Measurements from ENCODE around the gene GTF2H1.
"Not testable (repeated sequence)": the region's sequence is repeated elsewhere in the genome, so short reads cannot be mapped to it uniquely, and the experiment has no call there.

Gene GTF2H1

GRCh38 chr11:18320617-18321016 is 1.8 kb upstream of the GTF2H1 start:
- DNase-seq = no peak

- no peak for DNase-seq
Measured at GRCh38 chr11:18321578-18321968, 794 bp upstream of the GTF2H1 start.

DNA sequence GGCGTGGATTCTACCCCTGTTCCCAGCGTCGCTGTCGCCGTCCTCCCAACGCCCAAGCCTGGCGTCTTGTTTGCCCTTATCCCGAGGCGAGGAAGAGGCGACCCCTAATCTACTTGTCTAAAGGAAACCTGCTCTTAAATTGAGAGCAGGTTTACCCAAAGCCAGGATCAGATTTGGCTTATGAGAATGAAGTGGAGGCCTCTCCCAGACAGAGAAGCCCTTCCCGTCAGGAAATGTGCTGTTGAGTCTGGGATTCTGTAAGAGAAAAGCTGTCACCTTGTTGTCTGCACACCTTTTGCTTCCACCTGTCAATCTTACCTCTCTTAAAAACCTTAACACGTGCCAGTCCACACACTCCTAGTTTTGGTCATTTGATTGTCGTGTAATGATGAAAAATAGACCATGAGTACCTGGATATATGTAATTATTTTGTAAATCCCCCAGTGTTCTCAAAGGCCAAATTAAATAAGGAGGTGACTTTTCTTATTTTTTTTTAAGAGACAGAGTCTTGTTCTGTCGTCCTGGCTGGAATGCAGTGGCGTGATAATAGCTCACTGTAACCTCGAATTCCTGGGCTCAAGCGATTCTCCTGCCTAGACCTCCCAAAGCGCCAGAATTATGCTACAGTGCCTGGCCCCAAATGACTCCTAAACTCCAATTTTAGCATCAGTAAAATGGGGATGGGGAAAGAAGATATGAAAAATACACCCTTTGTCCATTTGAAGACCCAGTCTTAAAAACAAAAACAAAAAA is 627 bp downstream of the GTF2H1 start:
- DNase-seq = no peak

GRCh38 chr11:18323881-18324280 is 1.5 kb downstream of the GTF2H1 start:
- DNase-seq = not testable (repeated sequence)

- DNase-seq = no peak
Measured at GRCh38 chr11:18324381-18324780, 2.0 kb downstream of the GTF2H1 start.

GRCh38 chr11:18329196-18329870 is 7.0 kb downstream of the GTF2H1 start:
- DNase-seq = no peak

DNA sequence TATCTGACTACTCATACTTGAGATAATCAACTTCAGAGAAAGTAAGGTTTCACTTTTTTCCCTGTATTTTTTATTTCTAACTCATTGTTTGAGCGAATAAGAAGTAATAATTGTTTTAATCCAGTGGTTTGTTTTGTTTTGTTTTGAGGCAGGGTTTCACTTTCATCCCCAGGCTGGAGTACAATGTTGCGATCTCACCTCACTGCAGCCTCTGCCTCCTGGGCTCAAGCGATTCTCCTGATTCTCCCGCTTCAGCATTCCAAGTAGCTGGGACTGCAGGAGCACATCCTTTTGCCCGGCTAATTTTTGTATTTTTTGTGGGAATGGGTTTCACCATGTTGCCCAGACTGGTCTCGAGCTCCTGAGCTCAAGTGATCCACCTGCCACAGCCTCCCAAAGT is 8.6 kb downstream of the GTF2H1 start:
- no peak for DNase-seq

GRCh38 chr11:18332302-18332701 is 9.9 kb downstream of the GTF2H1 start:
- DNase-seq = no peak

- no peak for DNase-seq
Measured at GRCh38 chr11:18332891-18333290, 10.5 kb downstream of the GTF2H1 start.

GRCh38 chr11:18347471-18348125 is 25.2 kb downstream of the GTF2H1 start:
- no peak for DNase-seq

DNA sequence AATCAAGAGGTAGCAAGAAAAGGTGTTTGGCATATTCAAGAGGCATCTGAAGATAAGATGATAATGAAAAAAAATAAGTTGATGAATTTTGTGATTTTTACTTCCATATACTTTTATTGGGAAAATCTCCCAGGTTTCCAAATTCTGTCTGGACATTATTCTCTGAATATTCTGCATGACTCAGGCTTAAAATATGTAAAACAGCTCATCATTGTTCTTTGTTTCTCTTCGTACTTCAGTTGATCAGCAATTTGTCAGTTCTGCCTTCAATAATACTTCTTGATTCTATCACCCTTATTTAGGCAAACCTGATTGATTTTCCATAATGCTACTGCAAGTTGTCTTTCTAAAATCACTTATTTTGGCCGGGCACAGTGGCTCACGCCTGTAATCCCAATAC is 30.2 kb downstream of the GTF2H1 start:
- no peak for DNase-seq

DNA sequence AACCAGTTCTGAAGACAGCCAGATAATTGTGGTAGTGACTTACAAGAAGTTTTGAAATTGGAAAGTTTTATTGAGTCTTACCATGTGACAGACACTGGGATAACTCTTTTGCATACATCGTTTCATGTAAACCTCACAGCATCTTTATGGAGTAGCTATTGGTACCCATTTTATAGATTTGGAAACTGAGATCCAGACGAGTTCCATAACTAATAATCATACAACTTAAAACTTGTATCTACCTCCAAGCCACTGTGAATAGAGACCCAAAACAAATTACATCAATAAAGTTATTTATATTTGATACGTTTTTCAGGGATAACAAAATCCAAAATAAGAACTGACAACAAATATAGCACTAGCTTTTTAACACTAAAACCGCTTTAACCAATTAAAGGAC is 36.3 kb downstream of the GTF2H1 start:
- no peak for DNase-seq

DNA sequence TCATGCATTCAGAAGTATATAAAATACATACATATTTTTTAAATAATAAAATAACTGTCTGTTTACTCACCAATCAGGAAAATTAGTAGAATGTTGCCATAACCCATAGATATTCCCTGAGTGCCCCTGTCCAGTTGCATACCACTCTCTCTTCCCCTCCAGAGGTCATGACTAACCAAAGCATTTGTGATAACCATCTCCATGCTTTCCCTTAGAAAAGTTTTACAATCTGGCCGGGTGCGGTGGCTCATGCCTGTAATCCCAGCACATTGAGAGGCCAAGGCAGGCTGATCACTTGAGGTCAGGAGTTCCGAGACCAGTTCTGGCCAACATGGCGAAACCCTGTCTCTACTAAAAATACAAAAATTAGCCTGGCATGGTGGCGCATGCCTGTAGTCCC is 38.8 kb downstream of the GTF2H1 start:
- DNase-seq = no peak

DNA sequence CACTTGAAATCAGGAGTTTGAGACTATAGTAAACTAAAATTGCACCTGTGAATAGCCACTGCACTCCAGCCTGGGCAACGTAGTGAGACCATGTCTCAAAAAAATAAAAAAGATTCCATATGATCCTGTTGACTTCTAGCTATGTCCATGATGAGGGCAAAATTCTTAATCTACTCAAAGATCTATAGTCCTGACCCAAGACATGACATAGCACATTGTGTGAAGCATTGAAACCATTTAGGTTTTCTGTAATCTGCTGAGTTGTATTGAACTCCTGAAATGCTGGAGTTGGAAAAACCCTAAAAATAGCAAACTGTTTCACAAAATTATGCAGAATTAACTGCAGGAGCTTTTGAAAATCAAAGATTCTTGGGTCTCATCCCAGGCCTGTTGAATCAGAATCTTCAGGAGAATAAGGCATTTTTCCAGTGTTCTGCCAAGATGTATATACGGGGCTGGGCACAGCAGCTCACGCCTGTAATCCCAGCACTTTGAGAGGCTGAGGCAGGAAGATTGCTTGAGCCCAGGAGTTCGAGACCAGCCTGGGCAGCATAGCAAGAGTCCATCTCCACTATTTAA is 42.2 kb downstream of the GTF2H1 start:
- DNase-seq = no peak

DNA sequence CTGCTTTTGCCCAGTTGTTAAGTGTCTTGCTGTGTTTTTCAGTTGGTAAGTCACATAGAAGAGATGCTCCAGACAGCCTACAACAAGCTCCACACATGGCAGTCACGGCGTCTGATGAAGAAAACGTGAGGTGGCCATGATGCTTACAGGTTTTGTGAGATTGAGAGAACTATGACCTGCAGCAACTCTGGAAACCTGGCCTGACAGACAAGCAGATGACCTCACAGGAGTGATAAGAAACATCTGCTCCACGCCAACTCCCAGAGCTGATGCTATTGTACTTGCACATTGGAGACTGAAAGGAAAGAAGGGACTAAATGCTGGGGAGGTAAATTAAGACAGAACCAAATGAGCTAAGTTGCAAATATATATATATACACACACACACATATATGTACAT is 43.4 kb downstream of the GTF2H1 start:
- no peak for DNase-seq

GRCh38 chr11:18366286-18366685 is 43.9 kb downstream of the GTF2H1 start:
- no peak for DNase-seq

GRCh38 chr11:18367431-18367830 is 45.1 kb downstream of the GTF2H1 start:
- no peak for DNase-seq

DNA sequence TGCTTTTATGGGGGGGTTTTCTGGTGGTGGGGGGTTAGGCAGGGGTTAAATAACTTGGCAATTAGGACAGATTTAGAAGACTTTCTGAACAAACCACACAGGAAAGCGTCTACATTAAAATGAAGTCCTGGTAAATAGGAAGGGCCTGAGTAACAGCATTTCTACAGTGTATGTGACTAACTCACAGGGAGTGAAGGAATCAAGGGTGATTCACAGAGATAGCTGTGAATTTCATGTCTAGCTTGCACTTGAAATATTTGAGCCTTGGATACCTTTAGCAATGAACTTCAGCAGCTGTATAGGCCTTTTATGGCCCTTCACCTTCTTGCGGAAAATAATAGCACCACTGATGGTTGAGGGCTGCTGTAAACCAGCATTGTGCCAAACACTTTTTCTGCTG is 45.9 kb downstream of the GTF2H1 start:
- no peak for DNase-seq

DNA sequence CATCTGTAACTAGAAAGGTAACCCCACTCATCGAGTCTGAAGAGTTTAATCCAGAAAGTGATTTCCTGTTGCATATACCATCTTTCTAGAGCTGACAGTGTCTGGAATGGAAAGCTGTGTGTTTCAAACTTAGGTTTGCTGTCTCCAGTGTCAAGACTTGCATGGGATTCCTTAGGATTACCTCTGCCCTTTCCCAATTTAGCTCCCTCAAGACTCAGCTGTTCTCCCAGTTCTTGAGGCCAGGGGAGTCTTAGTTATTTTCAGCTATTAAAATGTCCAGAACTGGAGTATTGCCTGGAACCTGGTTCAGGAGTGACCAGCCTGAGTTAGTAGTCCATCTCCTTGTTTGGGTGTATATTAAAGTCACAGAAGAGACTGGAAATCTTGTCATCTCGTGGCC is 47.0 kb downstream of the GTF2H1 start:
- DNase-seq = no peak

- no peak for DNase-seq
Measured at GRCh38 chr11:18371279-18371678, 48.9 kb downstream of the GTF2H1 start.

GRCh38 chr11:18372201-18372600 is 49.8 kb downstream of the GTF2H1 start:
- DNase-seq = no peak

DNA sequence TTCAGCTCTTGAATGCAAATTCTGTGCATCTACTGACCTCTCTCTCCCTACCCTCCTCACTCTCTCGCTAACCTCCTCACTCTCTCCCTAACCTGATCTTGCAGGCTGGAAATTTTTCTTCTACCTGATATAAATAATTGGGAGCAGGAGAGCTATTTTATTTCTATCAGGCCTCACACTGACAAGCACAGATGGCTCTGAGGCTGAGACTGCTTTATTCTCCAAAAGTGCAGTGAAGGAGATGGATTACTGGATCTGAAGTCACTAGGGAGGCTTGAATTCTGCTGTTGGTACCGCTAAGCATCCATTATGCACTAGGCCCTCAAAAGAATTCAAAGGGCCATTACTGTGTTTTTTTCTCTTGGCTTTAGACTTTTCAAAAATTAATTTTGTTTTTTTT is 52.6 kb downstream of the GTF2H1 start:
- no peak for DNase-seq

DNA sequence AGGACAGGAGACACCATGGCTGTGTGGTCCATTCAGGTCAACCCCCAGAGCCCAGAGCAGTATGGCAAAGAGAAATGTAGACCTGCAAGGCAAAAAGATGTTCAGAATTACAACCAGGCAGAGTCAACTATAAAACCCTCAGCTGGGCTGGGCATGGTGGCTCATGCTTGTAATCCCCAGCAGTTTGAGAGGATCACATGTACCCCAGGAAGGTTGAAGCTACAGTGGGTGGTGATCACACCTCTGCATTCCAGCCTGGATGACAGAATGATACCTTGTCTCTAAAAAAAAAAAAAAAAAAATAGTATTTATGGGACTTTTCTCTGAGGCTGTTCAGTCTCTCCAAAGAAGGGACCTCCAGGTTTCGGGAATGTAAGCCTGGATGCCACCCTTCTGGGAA is 53.6 kb downstream of the GTF2H1 start:
- no peak for DNase-seq

DNA sequence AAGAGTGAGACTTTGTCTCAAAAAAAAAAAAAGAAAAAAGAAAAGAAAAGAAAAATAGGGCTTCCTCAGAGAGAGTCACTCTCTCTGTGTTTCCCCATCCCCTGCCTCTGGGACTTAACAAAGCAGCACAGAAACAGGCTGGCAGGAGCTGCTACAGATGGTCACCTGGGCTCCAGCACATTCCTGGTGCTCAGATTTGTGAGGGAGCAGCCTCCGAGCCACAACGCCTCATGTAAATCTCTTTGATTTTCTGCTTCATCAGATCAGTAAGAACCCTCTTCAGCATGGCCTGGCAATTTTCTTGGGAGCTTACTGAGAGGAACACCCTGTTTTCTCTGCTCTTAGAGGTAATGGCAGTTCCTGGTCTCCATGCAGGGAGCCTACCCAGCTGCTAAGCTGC is 56.8 kb downstream of the GTF2H1 start:
- DNase-seq = no peak
